Fibroblast of villous mesenchyme (primary cell): ENCODE data around the gene HDAC9. TPM values are rescaled to one million over a fixed set of nuclear protein-coding genes. Genes with fewer than 3 reads are reported as not detected.

ENCODE experiments used
- DNase-seq: peaks from one replicate; pipeline ENCODE4 v3.0.0-alpha.2; 2010; ENCODE audit warnings: low read depth
- H3K4me3 ChIP-seq: 2 replicates; pipeline ENCODE4 v1.5.1; 2011; ENCODE audit warnings: low read depth, mild to moderate bottlenecking, low read length
- CTCF ChIP-seq: IDR thresholded peaks from 2 replicates; pipeline ENCODE4 v1.5.1; 2012; ENCODE audit warnings: low read depth, mild to moderate bottlenecking, low read length; ENCODE audit not compliant: insufficient read depth
- total RNA-seq: library from RNA; depleted of rRNA; stranded (reverse); fragments of >200 nt; gene quantifications from 2 replicates; pipeline ENCODE4 v1.2.3, GENCODE V29; 2012

HDAC9 gene
- total RNA-seq, 1 donor, result 16.8 TPM

- TF ChIP-seq CTCF, result no peak
- H3K4me3 ChIP-seq, result no peak overlapping the region
- DNase-seq, result no peak
Measured at GRCh38 chr7:18905316-18905943, 409.9 kb downstream of the HDAC9 start.

GRCh38 chr7:18906901-18907300 lies 411.4 kb downstream of the HDAC9 start:
- peak; percentile 29 for TF ChIP-seq CTCF
- no peak for DNase-seq
- H3K4me3 ChIP-seq, result no peak overlapping the region

- H3K4me3 ChIP-seq, result no peak overlapping the region
- no peak for TF ChIP-seq CTCF
- DNase-seq, result no peak
Measured at GRCh38 chr7:18913106-18913505, 417.6 kb downstream of the HDAC9 start.

GRCh38 chr7:18916826-18917225 lies 421.3 kb downstream of the HDAC9 start:
- TF ChIP-seq CTCF, result no peak
- DNase-seq, result peak; percentile 8
- no peak overlapping the region for H3K4me3 ChIP-seq

- no peak for TF ChIP-seq CTCF
- DNase-seq, result no peak
Measured at GRCh38 chr7:18927134-18927533, 431.6 kb downstream of the HDAC9 start.

GRCh38 chr7:18936265-18936664 lies 440.7 kb downstream of the HDAC9 start:
- H3K4me3 ChIP-seq, result no peak overlapping the region
- no peak for DNase-seq
- no peak for TF ChIP-seq CTCF

More at GRCh38 chr7:18927134-18927533, 431.6 kb downstream of the HDAC9 start:
- no peak overlapping the region for H3K4me3 ChIP-seq
